Mammary epithelial cell (primary cell): ENCODE measurements around the gene BRME1.

Experiments
- EZH2 ChIP-seq: IDR thresholded peaks from 2 replicates; pipeline ENCODE4 v1.6.1; 2012; ENCODE audit warnings: low read length, inconsistent platforms, borderline replicate concordance
- TF ChIP-seq, protein P1 (sequence below), 2 donors: IDR thresholded peaks in 1 of 2; conservative IDR thresholded peaks in 1 of 2; 2 replicates each; pipeline ENCODE4 v1.5.1; 2011 to 2012; ENCODE audit warnings: inconsistent platforms in 2 of 2, low read length in 2 of 2, mild to moderate bottlenecking in 2 of 2, control low read depth in 1 of 2, low read depth in 1 of 2; ENCODE audit not compliant: insufficient read depth in 1 of 2; ENCODE audit errors: extremely low read depth in 1 of 2

DNA sequence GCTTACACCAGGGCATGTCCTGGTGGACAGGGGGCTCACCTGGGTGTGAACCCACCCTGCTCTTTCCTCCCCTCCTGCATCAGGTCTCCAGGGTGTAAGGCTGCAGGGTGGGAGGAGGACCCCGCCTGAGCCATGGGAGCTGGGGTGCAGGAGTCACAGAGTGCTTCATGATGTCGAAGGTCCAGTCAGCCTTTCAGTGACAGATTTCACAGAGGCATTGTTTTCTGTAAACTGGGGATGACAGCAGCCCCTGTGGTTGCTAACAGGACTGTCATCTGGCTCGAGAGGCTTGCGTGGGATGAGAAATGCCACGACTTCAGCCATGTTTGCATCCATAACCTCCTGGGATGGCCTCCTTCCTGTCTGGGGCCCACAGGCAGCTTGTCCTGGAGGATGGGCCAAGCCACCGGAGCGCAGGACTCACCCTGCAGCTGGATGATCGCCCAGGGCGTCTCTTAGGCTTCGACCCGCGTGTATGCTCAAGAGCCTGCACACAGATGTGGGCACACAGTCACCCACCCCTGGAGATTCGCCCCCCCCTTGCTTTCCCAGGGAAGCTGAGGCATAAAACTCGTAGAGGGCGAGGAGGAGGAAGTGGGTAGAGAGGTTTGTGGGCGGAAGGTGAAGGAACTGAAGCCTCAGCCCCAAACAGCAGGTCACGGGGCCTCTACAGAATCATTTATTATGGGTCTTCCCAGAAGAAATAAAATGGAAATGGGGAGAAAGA lies 24.1 kb downstream of the BRME1 start:
- TF ChIP-seq, protein P1, sequence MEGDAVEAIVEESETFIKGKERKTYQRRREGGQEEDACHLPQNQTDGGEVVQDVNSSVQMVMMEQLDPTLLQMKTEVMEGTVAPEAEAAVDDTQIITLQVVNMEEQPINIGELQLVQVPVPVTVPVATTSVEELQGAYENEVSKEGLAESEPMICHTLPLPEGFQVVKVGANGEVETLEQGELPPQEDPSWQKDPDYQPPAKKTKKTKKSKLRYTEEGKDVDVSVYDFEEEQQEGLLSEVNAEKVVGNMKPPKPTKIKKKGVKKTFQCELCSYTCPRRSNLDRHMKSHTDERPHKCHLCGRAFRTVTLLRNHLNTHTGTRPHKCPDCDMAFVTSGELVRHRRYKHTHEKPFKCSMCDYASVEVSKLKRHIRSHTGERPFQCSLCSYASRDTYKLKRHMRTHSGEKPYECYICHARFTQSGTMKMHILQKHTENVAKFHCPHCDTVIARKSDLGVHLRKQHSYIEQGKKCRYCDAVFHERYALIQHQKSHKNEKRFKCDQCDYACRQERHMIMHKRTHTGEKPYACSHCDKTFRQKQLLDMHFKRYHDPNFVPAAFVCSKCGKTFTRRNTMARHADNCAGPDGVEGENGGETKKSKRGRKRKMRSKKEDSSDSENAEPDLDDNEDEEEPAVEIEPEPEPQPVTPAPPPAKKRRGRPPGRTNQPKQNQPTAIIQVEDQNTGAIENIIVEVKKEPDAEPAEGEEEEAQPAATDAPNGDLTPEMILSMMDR (conservative IDR thresholded peaks at IDR 0.05 in 1 of 2, IDR thresholded peaks at IDR 0.05 in 1 of 2; ENCODE audit: extremely low read depth in 1 of 2, insufficient read depth in 1 of 2, low read depth in 1 of 2, low read length in 2 of 2) = no peak
- TF ChIP-seq EZH2 = no peak
